ENCODE results near the gene EPS8L3. TPM values are rescaled to one million over a fixed set of nuclear protein-coding genes. Genes with fewer than 3 reads are reported as not detected.
"Not testable (repeated sequence)": the region's sequence is repeated elsewhere in the genome, so short reads cannot be mapped to it uniquely, and the experiment has no call there.

EPS8L3 gene
- total and polyA plus RNA-seq, 12 donors: 0.08 to 0.32 TPM; not detected in 10

GRCh38 chr1:109713636-109714035 lies 50.1 kb downstream of the EPS8L3 start:
- TF ChIP-seq, protein P1, sequence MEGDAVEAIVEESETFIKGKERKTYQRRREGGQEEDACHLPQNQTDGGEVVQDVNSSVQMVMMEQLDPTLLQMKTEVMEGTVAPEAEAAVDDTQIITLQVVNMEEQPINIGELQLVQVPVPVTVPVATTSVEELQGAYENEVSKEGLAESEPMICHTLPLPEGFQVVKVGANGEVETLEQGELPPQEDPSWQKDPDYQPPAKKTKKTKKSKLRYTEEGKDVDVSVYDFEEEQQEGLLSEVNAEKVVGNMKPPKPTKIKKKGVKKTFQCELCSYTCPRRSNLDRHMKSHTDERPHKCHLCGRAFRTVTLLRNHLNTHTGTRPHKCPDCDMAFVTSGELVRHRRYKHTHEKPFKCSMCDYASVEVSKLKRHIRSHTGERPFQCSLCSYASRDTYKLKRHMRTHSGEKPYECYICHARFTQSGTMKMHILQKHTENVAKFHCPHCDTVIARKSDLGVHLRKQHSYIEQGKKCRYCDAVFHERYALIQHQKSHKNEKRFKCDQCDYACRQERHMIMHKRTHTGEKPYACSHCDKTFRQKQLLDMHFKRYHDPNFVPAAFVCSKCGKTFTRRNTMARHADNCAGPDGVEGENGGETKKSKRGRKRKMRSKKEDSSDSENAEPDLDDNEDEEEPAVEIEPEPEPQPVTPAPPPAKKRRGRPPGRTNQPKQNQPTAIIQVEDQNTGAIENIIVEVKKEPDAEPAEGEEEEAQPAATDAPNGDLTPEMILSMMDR (IDR thresholded peaks at IDR 0.05): no peak
- TF ChIP-seq POLR2A (IDR thresholded peaks at IDR 0.05): no peak
- Histone ChIP-seq H3K4me1 (replicated peaks in 1 of 2) (no peaks in the 10 kb centered on the region), H3K27ac (no peak overlapping the region), H3K9me3 (replicated peaks in 1 of 3) (no peaks in the 10 kb centered on the region), H3K36me3 (replicated peaks in 1 of 2) (no peaks in the 10 kb centered on the region), H3K27me3 (no peaks in the 10 kb centered on the region), H3K4me3 (no peak overlapping the region)
- WGBS, 4 donors: 90 to 93% (median 92%) methylated on average over 5 of the region's 5 CpGs
- intact Hi-C loops (cut with DNase I): no loop called here
- no peak for DNase-seq

DNA sequence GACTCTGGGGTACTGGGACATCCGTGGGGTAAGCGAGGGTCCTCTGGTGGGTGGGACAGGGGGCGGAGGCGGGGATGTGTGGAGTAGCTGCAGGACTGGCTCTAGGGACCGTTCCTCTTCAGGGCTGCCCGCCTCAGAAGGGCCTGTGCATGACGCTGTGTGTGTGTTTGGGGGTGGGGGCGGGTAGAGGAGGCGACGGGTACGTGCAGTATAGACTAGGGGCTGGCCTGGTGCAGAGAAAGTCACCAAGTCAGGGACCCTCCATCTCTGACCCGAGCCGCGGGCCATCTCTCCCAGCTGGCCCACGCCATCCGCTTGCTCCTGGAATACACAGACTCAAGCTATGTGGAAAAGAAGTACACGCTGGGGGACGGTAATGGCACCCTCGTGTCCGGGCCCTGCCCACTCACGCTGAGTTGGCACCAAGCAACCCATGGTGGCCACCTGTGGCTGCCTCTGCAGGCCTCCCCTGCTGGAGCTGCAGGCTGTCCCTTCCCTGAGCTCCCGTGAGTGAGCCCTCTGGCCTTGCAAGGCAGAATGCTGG lies 51.3 kb downstream of the EPS8L3 start:
- WGBS, 4 donors: 55 to 83% (median 58%) methylated on average over 1 to 22 of the region's 22 CpGs
- no peaks in the 10 kb centered on the region for H3K9me3 ChIP-seq (replicated peaks in 1 of 3)
- no peaks in the 10 kb centered on the region for H3K4me1 ChIP-seq (replicated peaks in 1 of 2)
- no peaks in the 10 kb centered on the region for H3K27me3 ChIP-seq
- no peaks in the 10 kb centered on the region for H3K36me3 ChIP-seq (replicated peaks in 1 of 2)
- DNase-seq: no peak
- intact Hi-C loops (cut with DNase I): no loop called here
- peak overlapping the region in 1 of 4 donors; percentile 47 for H3K4me3 ChIP-seq
- peak overlapping the region in 1 of 5 donors; percentile 29 for H3K27ac ChIP-seq
- TF ChIP-seq POLR2A (IDR thresholded peaks at IDR 0.05): no peak
- TF ChIP-seq, protein P1 (IDR thresholded peaks at IDR 0.05): no peak

DNA sequence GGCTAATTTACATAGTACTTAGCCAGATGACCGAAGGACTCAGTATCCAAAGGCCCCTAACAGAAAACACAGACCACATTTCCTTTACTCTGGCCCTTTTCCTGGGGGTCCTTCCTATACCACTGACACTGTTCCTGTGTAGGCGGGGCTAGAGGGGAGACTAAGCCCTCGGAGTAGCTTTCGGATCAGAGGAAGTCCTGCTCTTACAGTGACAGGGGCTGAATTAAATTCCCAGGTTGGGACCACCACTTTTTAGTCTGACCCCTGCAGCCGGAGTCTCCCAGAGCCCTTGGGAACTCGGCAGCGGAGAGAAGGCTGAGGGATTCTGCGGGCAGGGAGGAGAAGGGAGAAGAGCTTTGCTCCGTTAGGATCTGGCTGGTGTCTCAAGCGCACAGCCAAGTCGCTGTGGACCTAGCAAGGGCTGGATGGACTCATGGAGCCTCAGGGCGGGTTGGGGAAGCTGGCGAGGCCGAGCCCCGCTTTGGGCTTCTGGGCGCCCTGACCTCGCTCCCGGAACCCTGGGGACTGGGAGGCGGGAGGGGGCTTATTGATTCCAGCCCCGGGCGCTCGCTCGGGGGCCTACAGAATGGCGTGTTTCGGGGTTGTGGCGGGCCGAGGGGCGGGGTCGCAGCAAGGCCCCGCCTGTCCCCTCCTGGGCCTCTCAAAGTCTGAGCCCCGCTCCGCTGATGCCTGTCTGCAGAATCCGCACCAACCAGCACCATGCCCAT lies 52.0 kb downstream of the EPS8L3 start, which contains the start of gene GSTM5:
Gene GSTM5 (plus strand): TSS at position 659 of the 728 bp plus-strand sequence. CDS start 62 bp downstream, at position 721.
- H3K9me3 ChIP-seq (replicated peaks in 1 of 3); DNase-seq; H3K27me3 ChIP-seq; H3K4me1 ChIP-seq (replicated peaks in 1 of 2); H3K36me3 ChIP-seq (replicated peaks in 1 of 2); intact Hi-C loops (cut with DNase I): not testable (repeated sequence)
- 25 to 84% (median 44%) methylated on average over 2 to 33 of the region's 33 CpGs for WGBS, 4 donors
- peak within 1 kb of the TSS in 1 of 5 donors; percentile 29 for H3K27ac ChIP-seq
- H3K4me3 ChIP-seq: peak within 1 kb of the TSS in 1 of 4 donors; percentile 47

- H3K36me3 ChIP-seq (replicated peaks in 1 of 2); H3K27ac ChIP-seq; H3K4me3 ChIP-seq; H3K4me1 ChIP-seq (replicated peaks in 1 of 2); H3K9me3 ChIP-seq (replicated peaks in 1 of 3); intact Hi-C loops (cut with DNase I); H3K27me3 ChIP-seq; DNase-seq: not testable (repeated sequence)
Observed at GRCh38 chr1:109709822-109710221, 53.9 kb downstream of the EPS8L3 start.

DNA sequence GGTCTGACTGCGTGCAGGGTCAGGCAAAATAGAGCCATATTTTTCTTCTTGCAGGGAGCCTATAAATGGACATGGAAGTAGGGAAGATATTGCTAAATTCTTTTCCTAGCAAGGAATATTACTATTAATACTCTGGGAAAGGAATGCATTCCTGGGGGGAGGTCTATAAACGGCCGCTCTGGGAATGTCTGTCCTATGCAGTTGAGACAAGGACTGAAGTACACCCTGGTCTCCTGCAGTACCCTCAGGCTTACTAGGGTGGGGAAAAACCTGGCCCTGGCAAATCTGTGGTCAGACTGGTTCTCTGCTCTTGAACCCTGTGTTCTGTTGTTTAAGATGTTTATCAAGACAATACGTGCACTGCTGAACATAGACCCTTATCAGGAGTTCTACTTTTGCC lies 54.8 kb downstream of the EPS8L3 start:
- H3K4me1 ChIP-seq (replicated peaks in 1 of 2); H3K9me3 ChIP-seq (replicated peaks in 1 of 3); H3K4me3 ChIP-seq; H3K27ac ChIP-seq; intact Hi-C loops (cut with DNase I); H3K36me3 ChIP-seq (replicated peaks in 1 of 2); DNase-seq; H3K27me3 ChIP-seq: not testable (repeated sequence)
- WGBS, 4 donors: 57 to 95% (median 82%) methylated on average over 4 of the region's 4 CpGs

DNA sequence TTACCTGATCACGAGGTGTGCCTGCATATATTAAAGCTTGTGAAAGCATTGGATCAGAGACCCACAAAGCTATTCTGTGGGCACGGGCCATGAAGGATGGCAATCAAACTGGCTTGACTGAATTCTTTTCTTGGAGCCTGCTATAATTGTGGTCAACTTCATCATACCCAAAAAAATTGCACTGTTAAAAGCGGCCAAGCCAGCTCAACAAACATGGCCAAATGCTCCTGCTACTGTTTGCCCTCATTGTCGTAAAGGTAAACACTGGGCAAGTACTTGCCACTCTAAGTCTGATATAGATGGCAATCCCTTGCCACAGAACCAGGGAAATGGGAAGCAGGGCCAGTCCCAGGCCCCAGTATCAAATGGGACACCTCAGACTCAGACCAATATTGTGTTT lies 58.3 kb downstream of the EPS8L3 start:
- H3K27ac ChIP-seq: no peak overlapping the region
- H3K9me3 ChIP-seq (replicated peaks in 1 of 3): no peaks in the 10 kb centered on the region
- no peaks in the 10 kb centered on the region for H3K36me3 ChIP-seq (replicated peaks in 1 of 2)
- H3K4me1 ChIP-seq (replicated peaks in 1 of 2): no peaks in the 10 kb centered on the region
- no peak overlapping the region for H3K4me3 ChIP-seq
- H3K27me3 ChIP-seq: no peaks in the 10 kb centered on the region
- intact Hi-C loops (cut with DNase I): no loop called here
- DNase-seq: no peak
- TF ChIP-seq, protein P1 (IDR thresholded peaks at IDR 0.05): no peak
- TF ChIP-seq POLR2A (IDR thresholded peaks at IDR 0.05): no peak
- WGBS, 4 donors: 76 to 92% (median 89%) methylated on average over 3 to 4 of the region's 4 CpGs
